H9 (cell line): ENCODE measurements around the gene TRAF3IP1. TPM values are rescaled to one million over a fixed set of nuclear protein-coding genes. Genes with fewer than 3 reads are reported as not detected.
A peak's percentile ranks its signal among the peaks of the same experiment; 100 is the strongest.

Experiments used
- DNase-seq: peaks from one replicate; pipeline ENCODE4 v3.0.0-alpha.2; 2017
- H2AFZ ChIP-seq: one replicate; pipeline ENCODE4 v1.6.1; 2013; ENCODE audit warnings: mild to moderate bottlenecking, low read length, control low read depth, moderate library complexity
- H2AK5ac ChIP-seq: 2 replicates; pipeline ENCODE4 v1.6.1; 2013; ENCODE audit warnings: low read length, control low read depth, mixed read lengths; ENCODE audit not compliant: insufficient read length
- H2BK120ac ChIP-seq: one replicate; pipeline ENCODE4 v1.6.1; 2013; ENCODE audit warnings: low read depth, mild to moderate bottlenecking, low read length, control low read depth, inconsistent platforms; ENCODE audit not compliant: poor library complexity, severe bottlenecking
- H2BK12ac ChIP-seq: 2 replicates; pipeline ENCODE4 v1.6.1; 2013; ENCODE audit warnings: low read length, control low read depth, mixed read lengths, low read depth; ENCODE audit not compliant: insufficient read length
- H2BK15ac ChIP-seq: 2 replicates; pipeline ENCODE4 v1.6.1; 2013; ENCODE audit warnings: low read depth, low read length, control low read depth
- H2BK20ac ChIP-seq: one replicate; pipeline ENCODE4 v1.6.1; 2013; ENCODE audit warnings: low read depth, mild to moderate bottlenecking, low read length, control low read depth, inconsistent platforms; ENCODE audit not compliant: poor library complexity, severe bottlenecking
- H2BK5ac ChIP-seq: 2 replicates; pipeline ENCODE4 v1.6.1; 2013; ENCODE audit warnings: low read length, control low read depth, mixed read lengths; ENCODE audit not compliant: insufficient read length
- H3K14ac ChIP-seq: 2 replicates; pipeline ENCODE4 v1.6.1; 2013; ENCODE audit warnings: low read length, control low read depth; ENCODE audit not compliant: insufficient read depth
- H3K18ac ChIP-seq: 2 replicates; pipeline ENCODE4 v1.6.1; 2013; ENCODE audit warnings: low read depth, mild to moderate bottlenecking, mixed read lengths, low read length, control low read depth; ENCODE audit not compliant: insufficient read length
- H3K23ac ChIP-seq: 2 replicates; pipeline ENCODE4 v1.6.1; 2013; ENCODE audit warnings: low read length, control low read depth, mixed read lengths, low read depth; ENCODE audit not compliant: insufficient read length
- H3K23me2 ChIP-seq: 2 replicates; pipeline ENCODE4 v1.6.1; 2013; ENCODE audit warnings: low read depth, mild to moderate bottlenecking, mixed read lengths, low read length, control low read depth; ENCODE audit not compliant: insufficient read length, poor library complexity, severe bottlenecking
- H3K27ac ChIP-seq: 2 replicates; pipeline ENCODE4 v1.5.1; 2013; ENCODE audit warnings: low read length, control low read depth, mixed read lengths, low read depth; ENCODE audit not compliant: insufficient read length
- H3K27me3 ChIP-seq: 2 replicates; pipeline ENCODE4 v1.6.1; 2013; ENCODE audit warnings: low read length, control low read depth, inconsistent platforms; ENCODE audit not compliant: insufficient read depth
- H3K4ac ChIP-seq: 2 replicates; pipeline ENCODE4 v1.6.1; 2013; ENCODE audit warnings: low read depth, mild to moderate bottlenecking, control low read depth, inconsistent platforms, low read length, moderate library complexity
- H3K4me1 ChIP-seq: 2 replicates; pipeline ENCODE4 v1.6.1; 2013; ENCODE audit warnings: low read length, control low read depth, inconsistent platforms; ENCODE audit not compliant: insufficient read depth
- H3K4me2 ChIP-seq: 2 replicates; pipeline ENCODE4 v1.6.1; 2013; ENCODE audit warnings: low read length, control low read depth, mixed read lengths; ENCODE audit not compliant: insufficient read length, insufficient read depth
- H3K56ac ChIP-seq: 2 replicates; pipeline ENCODE4 v1.6.1; 2013; ENCODE audit warnings: low read depth, mild to moderate bottlenecking, mixed read lengths, low read length, control low read depth; ENCODE audit not compliant: insufficient read length
- H3K79me1 ChIP-seq: 2 replicates; pipeline ENCODE4 v1.6.1; 2013; ENCODE audit warnings: low read depth, mild to moderate bottlenecking, moderate library complexity, low read length, control low read depth, inconsistent platforms; ENCODE audit not compliant: insufficient read depth, poor library complexity, severe bottlenecking
- H3K79me2 ChIP-seq: 2 replicates; pipeline ENCODE4 v1.6.1; 2013; ENCODE audit warnings: low read length, control low read depth, inconsistent platforms; ENCODE audit not compliant: insufficient read depth
- H3K9ac ChIP-seq: 2 replicates; pipeline ENCODE4 v1.6.1; 2013; ENCODE audit warnings: low read length, control low read depth, mixed read lengths; ENCODE audit not compliant: insufficient read length; ENCODE audit errors: extremely low read depth
- H3K9me3 ChIP-seq: one replicate; pipeline ENCODE4 v1.6.1; 2013; ENCODE audit warnings: low read depth, low read length, inconsistent platforms; ENCODE audit not compliant: control insufficient read depth
- H3T11ph ChIP-seq: one replicate; pipeline ENCODE4 v1.6.1; 2013; ENCODE audit warnings: mild to moderate bottlenecking, low read length, control low read depth, inconsistent platforms
- H4K20me1 ChIP-seq: one replicate; pipeline ENCODE4 v1.6.1; 2013; ENCODE audit not compliant: control insufficient read depth, insufficient read length, insufficient read depth
- H4K5ac ChIP-seq: 2 replicates; pipeline ENCODE4 v1.6.1; 2013; ENCODE audit warnings: low read depth, mild to moderate bottlenecking, mixed read lengths, low read length, control low read depth; ENCODE audit not compliant: insufficient read length
- H4K8ac ChIP-seq: replicated peaks from 2 replicates; pipeline ENCODE4 v1.6.1; 2013; ENCODE audit warnings: low read length, control low read depth, mixed read lengths, low read depth; ENCODE audit not compliant: insufficient read length
- H4K91ac ChIP-seq: 2 replicates; pipeline ENCODE4 v1.6.1; 2013; ENCODE audit warnings: low read depth, mild to moderate bottlenecking, moderate library complexity, mixed read lengths, low read length, control low read depth; ENCODE audit not compliant: insufficient read length
- H3K27ac Mint-ChIP-seq, 3 experiments: 2 replicates in 2 of 3; 3 replicates in 1 of 3; pipeline ENCODE4 v1.8.0; 2020 to 2021; ENCODE audit warnings: mixed read lengths in 3 of 3, mild to moderate bottlenecking in 1 of 3, moderate library complexity in 1 of 3
- H3K27me3 Mint-ChIP-seq: 2 replicates; pipeline ENCODE4 v1.8.0; 2021; ENCODE audit warnings: low read depth, mild to moderate bottlenecking, moderate library complexity, mixed read lengths
- H3K36me3 Mint-ChIP-seq, 3 experiments: 2 replicates in 2 of 3; 3 replicates in 1 of 3; pipeline ENCODE4 v1.8.0; 2020 to 2021; ENCODE audit warnings: low read depth in 3 of 3, mixed read lengths in 3 of 3; ENCODE audit not compliant: insufficient read depth in 1 of 3
- H3K4me1 Mint-ChIP-seq, 2 experiments: 2 replicates each; pipeline ENCODE4 v1.8.0; 2020; ENCODE audit warnings: mixed read lengths in 2 of 2
- H3K4me3 Mint-ChIP-seq, 2 experiments: 2 replicates in 1 of 2; 3 replicates in 1 of 2; pipeline ENCODE4 v1.8.0; 2020 to 2021; ENCODE audit warnings: mild to moderate bottlenecking in 2 of 2, mixed read lengths in 2 of 2, moderate library complexity in 1 of 2
- H3K9me3 Mint-ChIP-seq, 2 experiments: 2 replicates in 1 of 2; 3 replicates in 1 of 2; pipeline ENCODE4 v1.8.0; 2020; ENCODE audit warnings: mild to moderate bottlenecking in 2 of 2, mixed read lengths in 2 of 2, moderate library complexity in 1 of 2
- WGBS: extraction: QIAGEN DNeasy Blood & Tissue Kit; methylation state at CpG from one replicate; pipeline ENCODE4 v1.1.7; 2013; ENCODE audit warnings: missing lambda C conversion rate, low lambda C conversion rate, mixed read lengths; ENCODE audit not compliant: insufficient read length; ENCODE audit errors: extremely low coverage; 5-methylcytosine and 5-hydroxymethylcytosine counted together
- total RNA-seq: library from RNA; stranded (reverse); gene quantifications from 2 replicates; pipeline ENCODE4 v1.2.1, GENCODE V29; 2021
- TF ChIP-seq, protein P1 (sequence below): fragments of 200-600 bp; sonication (generic); conservative IDR thresholded peaks from 3 replicates; pipeline ENCODE4 v1.8.0; 2021; ENCODE audit warnings: antibody characterized with exemption, mild to moderate bottlenecking

TRAF3IP1 gene
- total RNA-seq, 1 experiment from 2014 or later = 16.4 TPM

GRCh38 chr2:238320648-238321281 is 447 bp downstream of the TRAF3IP1 start:
- Mint-ChIP-seq H3K36me3 (peaks cover 1 to 7% (median 5%) of the 10 kb centered on the region in 3 experiments; a peak in 3 of 7 replicates), H3K4me1 (peaks cover 15 to 18% of the 10 kb centered on the region in 2 experiments), H3K27me3 (peaks cover 27% of the 10 kb centered on the region), H3K27ac (no peak overlapping the region), H3K4me3 (peak overlapping the region; percentile 78 to 88), H3K9me3 (peaks cover 0 to 4% of the 10 kb centered on the region in 2 experiments; a peak in 3 of 5 replicates)
- DNase-seq = no peak
- Histone ChIP-seq H3K27me3 (no peaks in the 10 kb centered on the region), H4K5ac (no peak overlapping the region), H3K9ac (peak overlapping the region; percentile 58), H3K27ac (no peak overlapping the region), H3K79me2 (peaks cover 1% of the 10 kb centered on the region; the same call in 1 of the 2 replicates), H3K9me3 (no peaks in the 10 kb centered on the region), H4K8ac (no peak overlapping the region), H3K56ac (no peak overlapping the region), H2BK15ac (no peak overlapping the region), H2BK20ac (no peak overlapping the region), H2BK120ac (no peak overlapping the region), H3K14ac (no peak overlapping the region), H2AFZ (no peak overlapping the region), H3K4me1 (peaks cover 3% of the 10 kb centered on the region; the same call in 1 of the 2 replicates), H4K20me1 (no peaks in the 10 kb centered on the region), H3K18ac (no peak overlapping the region), H2BK5ac (no peak overlapping the region), H3K23me2 (peaks cover 7% of the 10 kb centered on the region), H3K4me2 (peak overlapping the region; percentile 88), H2BK12ac (no peak overlapping the region), H2AK5ac (no peak overlapping the region), H3K23ac (no peak overlapping the region), H3K79me1 (no peaks in the 10 kb centered on the region), H4K91ac (no peak overlapping the region), H3K4ac (no peak overlapping the region), H3T11ph (no peak overlapping the region)
- TF ChIP-seq, protein P1, sequence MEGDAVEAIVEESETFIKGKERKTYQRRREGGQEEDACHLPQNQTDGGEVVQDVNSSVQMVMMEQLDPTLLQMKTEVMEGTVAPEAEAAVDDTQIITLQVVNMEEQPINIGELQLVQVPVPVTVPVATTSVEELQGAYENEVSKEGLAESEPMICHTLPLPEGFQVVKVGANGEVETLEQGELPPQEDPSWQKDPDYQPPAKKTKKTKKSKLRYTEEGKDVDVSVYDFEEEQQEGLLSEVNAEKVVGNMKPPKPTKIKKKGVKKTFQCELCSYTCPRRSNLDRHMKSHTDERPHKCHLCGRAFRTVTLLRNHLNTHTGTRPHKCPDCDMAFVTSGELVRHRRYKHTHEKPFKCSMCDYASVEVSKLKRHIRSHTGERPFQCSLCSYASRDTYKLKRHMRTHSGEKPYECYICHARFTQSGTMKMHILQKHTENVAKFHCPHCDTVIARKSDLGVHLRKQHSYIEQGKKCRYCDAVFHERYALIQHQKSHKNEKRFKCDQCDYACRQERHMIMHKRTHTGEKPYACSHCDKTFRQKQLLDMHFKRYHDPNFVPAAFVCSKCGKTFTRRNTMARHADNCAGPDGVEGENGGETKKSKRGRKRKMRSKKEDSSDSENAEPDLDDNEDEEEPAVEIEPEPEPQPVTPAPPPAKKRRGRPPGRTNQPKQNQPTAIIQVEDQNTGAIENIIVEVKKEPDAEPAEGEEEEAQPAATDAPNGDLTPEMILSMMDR = no peak
- WGBS = no CpG with 5 or more reads among the region's 65 CpGs
